ENCODE results near the gene ASNSD1.

DNA sequence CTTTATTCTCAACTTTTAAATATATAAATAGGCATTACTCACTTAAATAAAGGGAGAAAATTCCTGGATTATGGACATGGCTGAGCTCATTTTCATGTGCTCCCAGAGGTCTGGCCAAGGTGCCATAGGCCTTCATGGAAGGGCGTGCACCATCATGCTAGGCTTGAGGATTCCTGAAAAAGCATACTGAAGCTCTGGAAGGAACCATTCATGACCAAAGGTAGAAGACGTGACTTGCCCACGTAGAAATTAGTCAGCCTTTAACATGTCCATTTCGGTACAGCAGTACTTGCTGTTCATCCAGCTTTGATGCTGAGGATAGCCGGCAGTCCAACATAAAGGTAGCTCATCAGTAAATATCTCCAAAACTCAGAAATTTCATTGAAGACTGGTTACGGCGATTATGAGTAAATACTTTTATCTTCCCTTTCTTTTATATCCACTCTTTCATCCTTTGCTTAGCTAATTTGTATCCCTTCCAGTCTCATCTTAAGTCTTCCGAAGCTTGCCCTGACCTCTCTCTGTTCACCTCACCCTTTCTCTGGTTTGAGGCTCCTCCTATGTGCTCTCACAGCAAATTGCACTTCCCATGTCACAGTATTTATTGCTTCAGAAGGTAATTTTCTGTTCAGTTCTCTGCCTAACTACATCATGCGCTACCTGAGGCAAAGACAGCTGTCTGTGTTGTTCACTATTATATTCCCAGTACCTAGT is 32.3 kb upstream of the ASNSD1 start:
- TF ChIP-seq, protein P1, sequence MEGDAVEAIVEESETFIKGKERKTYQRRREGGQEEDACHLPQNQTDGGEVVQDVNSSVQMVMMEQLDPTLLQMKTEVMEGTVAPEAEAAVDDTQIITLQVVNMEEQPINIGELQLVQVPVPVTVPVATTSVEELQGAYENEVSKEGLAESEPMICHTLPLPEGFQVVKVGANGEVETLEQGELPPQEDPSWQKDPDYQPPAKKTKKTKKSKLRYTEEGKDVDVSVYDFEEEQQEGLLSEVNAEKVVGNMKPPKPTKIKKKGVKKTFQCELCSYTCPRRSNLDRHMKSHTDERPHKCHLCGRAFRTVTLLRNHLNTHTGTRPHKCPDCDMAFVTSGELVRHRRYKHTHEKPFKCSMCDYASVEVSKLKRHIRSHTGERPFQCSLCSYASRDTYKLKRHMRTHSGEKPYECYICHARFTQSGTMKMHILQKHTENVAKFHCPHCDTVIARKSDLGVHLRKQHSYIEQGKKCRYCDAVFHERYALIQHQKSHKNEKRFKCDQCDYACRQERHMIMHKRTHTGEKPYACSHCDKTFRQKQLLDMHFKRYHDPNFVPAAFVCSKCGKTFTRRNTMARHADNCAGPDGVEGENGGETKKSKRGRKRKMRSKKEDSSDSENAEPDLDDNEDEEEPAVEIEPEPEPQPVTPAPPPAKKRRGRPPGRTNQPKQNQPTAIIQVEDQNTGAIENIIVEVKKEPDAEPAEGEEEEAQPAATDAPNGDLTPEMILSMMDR (IDR thresholded peaks at IDR 0.05; ENCODE audit: insufficient read depth, low read depth, low read length) = no peak
- no peak for TF ChIP-seq EZH2 (IDR thresholded peaks at IDR 0.05; ENCODE audit: insufficient read depth, low read length)

Measured in astrocyte (in vitro differentiated cells and primary cell).